HepG2 (cell line): Measurements from ENCODE around the gene RAB34. TPM values are rescaled to one million over a fixed set of nuclear protein-coding genes. Genes with fewer than 3 reads are reported as not detected.

ENCODE experiments used
- ATF5 ChIP-seq: sonication (generic); formaldehyde crosslinking; IDR thresholded peaks from 2 replicates; pipeline ENCODE4 v1.4.0; 2020; ENCODE audit warnings: mild to moderate bottlenecking, low read depth, missing genetic modification reagents
- CBFB ChIP-seq: sonication (generic); formaldehyde crosslinking; IDR thresholded peaks from 2 replicates; pipeline ENCODE4 v1.4.0; 2020; ENCODE audit warnings: missing genetic modification reagents
- DMAP1 ChIP-seq: IDR thresholded peaks from 2 replicates; pipeline ENCODE4 v1.6.1; 2016
- FLYWCH1 ChIP-seq: sonication (generic); formaldehyde crosslinking; IDR thresholded peaks from 2 replicates; pipeline ENCODE4 v1.8.1; 2023; ENCODE audit warnings: mild to moderate bottlenecking, missing genetic modification reagents
- FOXA3 ChIP-seq: IDR thresholded peaks from 2 replicates; pipeline ENCODE4 v1.6.1; 2016; ENCODE audit warnings: missing genetic modification reagents, missing compliant biosample characterization
- FOXP1 ChIP-seq, 2 experiments: fragments of 450-650 bp in 1 of 2; IDR thresholded peaks; 2 replicates each; pipeline ENCODE4 v1.6.1; 2017 to 2018; ENCODE audit warnings: antibody characterized with exemption in 1 of 2
- IKZF5 ChIP-seq: IDR thresholded peaks from 2 replicates; pipeline ENCODE4 v1.6.1; 2018; ENCODE audit warnings: missing genetic modification reagents, mild to moderate bottlenecking, missing compliant biosample characterization
- IRX3 ChIP-seq: sonication (generic); formaldehyde crosslinking; IDR thresholded peaks from 2 replicates; pipeline ENCODE4 v1.8.1; 2023; ENCODE audit warnings: mild to moderate bottlenecking, low read depth, missing genetic modification reagents, borderline replicate concordance
- KDM3A ChIP-seq: IDR thresholded peaks from 2 replicates; pipeline ENCODE4 v1.6.1; 2018; ENCODE audit warnings: low read depth, missing compliant biosample characterization
- MYPOP ChIP-seq: sonication (generic); formaldehyde crosslinking; IDR thresholded peaks from 2 replicates; pipeline ENCODE4 v1.8.1; 2023; ENCODE audit warnings: mild to moderate bottlenecking, moderate library complexity, missing genetic modification reagents
- RARA ChIP-seq: IDR thresholded peaks from 2 replicates; pipeline ENCODE4 v1.6.1; 2016; ENCODE audit warnings: missing genetic modification reagents, missing compliant biosample characterization
- SAP130 ChIP-seq: IDR thresholded peaks from 2 replicates; pipeline ENCODE4 v1.6.1; 2016; ENCODE audit warnings: low read depth
- TARDBP ChIP-seq: sonication (generic); formaldehyde crosslinking; IDR thresholded peaks from 2 replicates; pipeline ENCODE4 v1.8.0; 2022; ENCODE audit warnings: mild to moderate bottlenecking, missing genetic modification reagents
- TGIF2 ChIP-seq: IDR thresholded peaks from 2 replicates; pipeline ENCODE4 v1.6.1; 2016; ENCODE audit warnings: control low read depth, missing compliant biosample characterization
- THRA ChIP-seq: sonication (generic); formaldehyde crosslinking; IDR thresholded peaks from 2 replicates; pipeline ENCODE4 v1.4.0; 2020; ENCODE audit warnings: missing genetic modification reagents, borderline replicate concordance
- ZBTB33 ChIP-seq: sonication (generic); formaldehyde crosslinking; IDR thresholded peaks from 2 replicates; pipeline ENCODE4 v1.4.0; 2020; ENCODE audit warnings: missing genetic modification reagents
- ZBTB42 ChIP-seq: sonication (generic); formaldehyde crosslinking; IDR thresholded peaks from 2 replicates; pipeline ENCODE4 v1.5.0; 2020; ENCODE audit warnings: mild to moderate bottlenecking, missing genetic modification reagents
- ZBTB7B ChIP-seq: sonication (generic); formaldehyde crosslinking; IDR thresholded peaks from 2 replicates; pipeline ENCODE4 v1.4.0; 2020; ENCODE audit warnings: missing genetic modification reagents
- ZNF430 ChIP-seq: sonication (generic); formaldehyde crosslinking; IDR thresholded peaks from 2 replicates; pipeline ENCODE4 v1.9.0; 2021; ENCODE audit warnings: mild to moderate bottlenecking, missing genetic modification reagents
- ZNF513 ChIP-seq: sonication (generic); formaldehyde crosslinking; conservative IDR thresholded peaks from 2 replicates; pipeline ENCODE4 v1.5.0; 2020; ENCODE audit warnings: missing genetic modification reagents
- ZNF737 ChIP-seq: sonication (generic); formaldehyde crosslinking; IDR thresholded peaks from 2 replicates; pipeline ENCODE4 v1.5.0; 2020; ENCODE audit warnings: missing genetic modification reagents, mild to moderate bottlenecking, borderline replicate concordance
- ZSCAN30 ChIP-seq: sonication (generic); formaldehyde crosslinking; IDR thresholded peaks from 2 replicates; pipeline ENCODE4 v1.5.0; 2020; ENCODE audit warnings: mild to moderate bottlenecking, missing genetic modification reagents
- polyA plus RNA-seq, 8 experiments: library from polyadenylated mRNA; depleted of rRNA in 3 of 8; stranded (reverse) in 7 of 8; unstranded in 1 of 8; fragments of >200 nt; fragmentation: Illumina TruSeq in 4 of 8; extraction: Trizol in 4 of 8; gene quantifications; 2 replicates each; pipeline versions ENCODE4 v1.2.1 to v1.2.3, GENCODE V29; 2011 to 2016; ENCODE audit warnings: low read depth in 4 of 8, missing spikeins in 1 of 8, mixed read lengths in 1 of 8; ENCODE audit not compliant: insufficient read depth in 1 of 8
- total RNA-seq, 5 experiments: library from RNA; depleted of rRNA; stranded (reverse); fragments of >200 nt; fragmentation: Illumina TruSeq; extraction: Trizol; gene quantifications; 2 replicates each; pipeline ENCODE4 v1.2.3, GENCODE V29; 2016; ENCODE audit warnings: low read depth in 1 of 5

The RAB34 gene
- total and polyA plus RNA-seq, 2 of the 13 experiments (the other 11 are each of a cell fraction or from before 2014, with no cell fraction given) = 0.49 TPM; not detected in 1

- TF ChIP-seq THRA (CRISPR knock-in tag) (no peak; the same call in 1 of the 2 replicates), RARA (CRISPR knock-in tag) (no peak; the same call in 1 of the 2 replicates), FOXP1 (IDR thresholded peaks at IDR 0.05) (no peak), FOXP1 (CRISPR knock-in tag; IDR thresholded peaks at IDR 0.05) (no peak), TGIF2 (CRISPR knock-in tag) (no peak), ATF5 (no peak), FLYWCH1 (CRISPR knock-in tag) (no peak), TARDBP (peak; percentile 45; the same call in 1 of the 2 replicates), KDM3A (CRISPR knock-in tag) (no peak; the same call in 1 of the 2 replicates), DMAP1 (peak; percentile 76), ZBTB33 (CRISPR knock-in tag) (no peak), SAP130 (CRISPR knock-in tag) (peak; percentile 56), ZSCAN30 (no peak; the same call in 1 of the 2 replicates), ZNF737 (no peak), ZNF430 (CRISPR knock-in tag) (peak; percentile 12; the same call in 1 of the 2 replicates), ZBTB42 (no peak), ZBTB7B (CRISPR knock-in tag) (no peak), MYPOP (CRISPR knock-in tag) (0 out of 2 replicates have a peak, but pooled peaks have one; percentile 2), IKZF5 (CRISPR knock-in tag) (no peak; the same call in 1 of the 2 replicates), CBFB (CRISPR knock-in tag) (no peak), FOXA3 (CRISPR knock-in tag) (0 out of 2 replicates have a peak, but pooled peaks have one; percentile 4), IRX3 (CRISPR knock-in tag) (peak; percentile 69; the same call in 1 of the 2 replicates), ZNF513 (CRISPR knock-in tag) (no peak)
Measured at GRCh38 chr17:28728364-28729200, 10.9 kb upstream of the RAB34 start, which contains the start of gene NEK8 (continued).
